ENCODE measurements around the gene SELENOM. TPM values are rescaled to one million over a fixed set of nuclear protein-coding genes. Genes with fewer than 3 reads are reported as not detected.

Gene SELENOM
- 10 to 100 TPM in 3 of 4 donors, 1 to 10 TPM in 1; 6.4 to 29.0 (median 12.2) TPM for polyA plus RNA-seq (ENCODE audit: insufficient read length in 4 of 4)

- DNase-seq (ENCODE audit: low read depth in 4 of 4, low spot score in 3 of 4): peak; percentile 85 to 91 (median 86)
These were observed at the start of gene SELENOM for GRCh38 chr22:31107178-31107893. TSS of gene SELENOM (minus strand) at chr22:31107568. CDS start at chr22:31107505, 63 bp downstream.

- DNase-seq (ENCODE audit: low read depth in 4 of 4, low spot score in 3 of 4): no peak
These were observed 48.1 kb upstream of the SELENOM start for GRCh38 chr22:31155422-31155821.

DNA sequence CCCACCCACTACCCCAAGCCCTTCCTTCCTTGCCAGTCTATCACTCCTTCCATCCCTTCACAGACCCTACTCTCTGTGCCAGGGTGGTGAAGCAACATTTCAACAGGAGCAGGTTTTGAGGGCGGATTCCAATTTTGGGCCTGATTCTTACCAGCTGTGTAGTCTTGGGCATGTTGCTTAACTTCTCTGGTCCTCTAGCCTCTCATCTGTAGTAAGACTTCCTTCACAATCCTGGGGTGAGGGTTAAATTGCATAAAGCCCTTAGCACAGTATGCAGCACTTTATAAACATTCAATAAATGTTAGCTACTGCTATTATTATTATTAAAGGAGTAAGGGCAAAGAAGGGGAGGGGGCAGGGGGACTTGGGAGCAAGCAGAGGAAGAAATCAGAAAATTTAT lies 47.6 kb upstream of the SELENOM start:
- DNase-seq (ENCODE audit: low read depth in 4 of 4, low spot score in 3 of 4): no peak

- DNase-seq (ENCODE audit: low read depth in 4 of 4, low spot score in 3 of 4): no peak
These were observed 46.0 kb upstream of the SELENOM start for GRCh38 chr22:31153357-31153756.

- no peak for DNase-seq (ENCODE audit: low read depth in 4 of 4, low spot score in 3 of 4)
These were observed 44.5 kb upstream of the SELENOM start for GRCh38 chr22:31151872-31152271.

GRCh38 chr22:31150615-31151014 lies 43.2 kb upstream of the SELENOM start:
- DNase-seq (ENCODE audit: low read depth in 4 of 4, low spot score in 3 of 4): no peak

DNA sequence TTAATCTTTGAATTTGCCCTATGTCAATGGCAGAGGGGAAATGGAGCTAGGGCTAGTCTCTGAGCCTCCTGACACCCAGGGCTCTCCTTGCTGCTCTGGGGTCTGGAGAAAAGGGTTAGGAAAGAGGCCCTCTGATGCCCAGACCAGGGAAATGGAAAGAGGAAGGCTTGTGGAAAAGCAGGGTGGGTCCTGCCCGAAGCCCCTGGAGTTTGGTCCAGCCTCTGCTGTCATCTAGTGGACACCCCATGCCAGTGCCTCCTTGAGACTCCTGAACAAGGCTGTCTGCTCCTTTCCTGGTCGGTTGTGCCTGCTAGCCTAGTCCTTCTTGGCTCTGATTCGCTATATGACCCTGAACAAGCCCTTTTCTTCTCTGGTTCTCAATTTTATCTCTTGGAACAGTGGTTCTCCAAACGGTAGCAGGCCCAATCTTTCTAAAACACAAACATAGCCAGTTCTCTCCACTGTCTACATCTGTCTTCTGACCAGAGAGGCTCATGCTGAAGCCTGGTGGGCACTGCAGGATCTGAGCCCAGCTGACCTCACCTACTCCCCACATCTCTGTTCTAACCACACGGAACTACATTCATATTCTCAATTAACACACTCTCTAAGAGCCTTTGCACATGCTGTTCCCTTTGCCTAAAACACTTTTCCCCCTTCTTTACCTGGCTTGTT lies 41.7 kb upstream of the SELENOM start:
- DNase-seq (ENCODE audit: low read depth in 4 of 4, low spot score in 3 of 4): peak in 1 of 4 donors; percentile 47

DNA sequence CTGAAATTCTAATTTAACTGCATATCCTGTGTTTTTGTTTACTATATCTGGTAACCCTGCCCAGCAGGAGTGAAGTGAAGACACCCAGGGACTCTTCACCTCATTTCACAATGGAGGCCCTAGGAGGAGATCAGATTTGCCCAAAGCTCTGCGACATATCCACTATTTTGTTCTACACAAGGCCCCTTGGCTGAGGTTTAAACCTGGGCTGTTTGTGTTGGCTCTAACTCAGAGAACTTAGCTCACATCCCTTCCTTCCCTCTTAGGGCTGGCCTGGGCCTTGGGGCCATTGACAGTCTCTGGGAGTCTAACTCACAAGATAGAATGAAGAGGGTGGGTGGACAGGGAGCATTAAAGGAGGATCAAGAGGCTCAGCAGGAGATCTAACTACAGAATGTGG lies 41.1 kb upstream of the SELENOM start:
- no peak for DNase-seq (ENCODE audit: low read depth in 4 of 4, low spot score in 3 of 4)

DNA sequence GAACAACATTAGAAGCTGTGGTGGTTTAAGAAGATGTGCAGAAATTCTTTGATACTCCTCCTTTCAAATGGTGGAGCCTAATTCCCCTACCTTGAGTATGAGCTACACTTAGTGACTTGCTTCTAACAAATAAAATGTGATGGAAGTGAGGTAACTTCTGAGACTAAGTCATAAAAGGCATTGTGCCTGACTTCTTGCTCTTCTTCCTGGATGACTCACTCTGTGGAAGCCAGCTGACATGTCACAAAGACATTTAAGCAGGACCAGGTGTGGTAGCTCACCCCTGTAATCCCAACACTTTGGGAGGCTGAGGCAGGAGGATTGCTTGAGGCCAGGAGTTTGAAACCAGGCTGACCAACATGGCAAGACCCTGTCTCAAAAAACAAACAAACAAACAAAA lies 36.9 kb upstream of the SELENOM start:
- DNase-seq (ENCODE audit: low read depth in 4 of 4, low spot score in 3 of 4): no peak

- DNase-seq (ENCODE audit: low read depth in 4 of 4, low spot score in 3 of 4): no peak
These were observed 36.2 kb upstream of the SELENOM start for GRCh38 chr22:31143537-31143936.

DNA sequence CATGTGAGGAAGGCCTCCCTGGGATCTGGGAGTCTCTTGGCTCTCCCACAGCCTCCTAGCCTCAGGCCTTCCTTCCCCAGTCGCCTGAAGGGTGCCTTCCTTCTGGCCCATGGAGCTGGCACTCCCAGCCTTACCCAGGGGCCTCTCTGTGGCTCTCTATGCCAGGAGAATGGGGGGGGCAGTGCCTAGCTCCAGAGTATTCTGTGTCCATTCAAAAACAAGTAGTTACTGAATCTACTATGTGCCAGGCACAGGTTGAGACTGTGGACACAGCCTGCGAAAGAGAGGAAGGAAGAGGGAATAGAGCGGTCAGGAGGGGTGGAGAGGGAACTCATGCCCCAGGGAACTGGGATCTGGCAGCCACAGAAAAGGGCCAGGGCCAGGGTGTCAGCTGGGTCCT lies 35.7 kb upstream of the SELENOM start:
- no peak for DNase-seq (ENCODE audit: low read depth in 4 of 4, low spot score in 3 of 4)

DNA sequence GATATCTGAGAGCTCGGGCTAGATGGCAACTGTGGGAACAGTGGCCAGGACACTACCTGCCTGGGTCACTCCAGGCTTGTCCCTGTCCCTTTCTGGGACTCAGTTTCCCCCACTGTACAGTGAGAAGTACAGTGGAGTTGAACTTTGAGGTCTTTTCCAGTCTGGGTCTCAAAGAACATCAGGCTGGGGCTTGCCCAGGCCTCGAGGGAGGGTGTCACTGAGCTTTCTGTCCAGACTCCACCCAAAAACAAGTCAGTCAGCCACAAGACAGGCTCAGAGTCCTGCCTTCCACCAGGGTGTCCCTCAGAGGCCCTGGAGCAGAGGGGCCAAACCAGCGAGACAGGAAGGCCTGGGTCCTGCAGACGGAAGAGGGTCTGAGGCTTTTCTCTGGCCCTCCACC lies 34.9 kb upstream of the SELENOM start:
- no peak for DNase-seq (ENCODE audit: low read depth in 4 of 4, low spot score in 3 of 4)

DNA sequence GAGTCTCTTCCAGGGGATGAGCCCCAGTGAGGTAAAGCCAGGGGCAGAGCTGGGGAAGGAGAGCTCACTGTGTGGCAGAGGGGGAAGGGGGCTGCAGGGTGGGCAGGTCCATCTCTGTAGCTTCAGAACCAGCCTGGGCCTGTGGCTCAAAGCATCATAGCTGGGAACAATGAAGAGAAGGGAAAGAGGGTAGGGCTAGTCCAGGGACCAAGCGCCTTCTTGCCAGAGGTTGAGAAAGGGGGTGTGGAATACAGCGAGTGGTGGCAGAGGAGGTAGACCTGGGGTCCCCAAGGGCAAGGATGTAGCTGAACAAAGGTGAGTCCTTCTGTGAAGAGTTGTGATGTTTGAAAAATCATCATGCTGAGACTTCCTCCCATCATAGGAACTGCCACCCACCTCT lies 34.2 kb upstream of the SELENOM start:
- DNase-seq (ENCODE audit: low read depth in 4 of 4, low spot score in 3 of 4): no peak

GRCh38 chr22:31140746-31141145 lies 33.4 kb upstream of the SELENOM start:
- DNase-seq (ENCODE audit: low read depth in 4 of 4, low spot score in 3 of 4): no peak

DNA sequence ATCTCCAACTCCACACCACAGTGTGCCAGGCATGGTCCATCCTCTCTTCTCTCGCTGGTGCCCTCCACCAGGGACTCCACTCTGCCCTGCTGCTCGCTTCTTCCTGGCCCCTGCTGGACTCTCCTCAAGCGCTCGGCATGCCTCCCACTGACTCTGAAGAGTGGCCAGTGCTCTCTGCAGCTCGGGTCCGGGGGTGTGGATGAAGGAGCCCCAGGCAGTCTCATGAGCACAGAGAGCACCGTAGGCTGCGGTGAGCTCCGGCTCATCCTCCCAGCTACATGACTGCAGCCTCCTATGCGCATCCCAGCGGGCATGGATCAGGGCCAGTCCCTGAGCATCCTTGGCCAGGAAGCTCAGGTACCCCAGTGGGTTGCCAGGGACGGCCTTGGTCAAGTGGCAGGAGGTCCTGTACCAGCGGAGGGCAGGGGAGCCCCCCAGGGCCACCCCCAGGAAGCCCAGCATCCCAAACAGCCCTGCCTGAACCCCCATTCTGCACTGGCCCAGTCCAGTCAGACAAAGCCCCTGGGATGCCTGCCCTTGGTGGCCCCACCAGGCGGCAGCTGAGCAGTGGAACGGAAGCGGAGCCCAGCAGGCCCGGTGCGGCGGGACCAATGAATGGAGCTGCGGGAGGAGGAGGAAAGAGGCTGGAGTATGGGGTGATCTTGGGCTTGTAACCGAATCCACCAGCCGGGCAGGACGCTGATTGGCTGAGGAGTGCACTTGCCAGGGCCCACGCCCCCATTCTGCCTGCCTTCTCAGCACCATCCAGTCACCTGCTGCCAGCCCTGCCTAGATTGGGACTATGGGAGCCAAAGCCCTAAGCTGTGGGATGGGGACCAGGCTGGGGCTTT lies 32.7 kb upstream of the SELENOM start, which contains the start of gene PLA2G3:
Gene PLA2G3 (minus strand): TSS at position 643 of the 851 bp plus-strand sequence. CDS start 154 bp downstream, at position 489.
- no peak for DNase-seq (ENCODE audit: low read depth in 4 of 4, low spot score in 3 of 4)

DNA sequence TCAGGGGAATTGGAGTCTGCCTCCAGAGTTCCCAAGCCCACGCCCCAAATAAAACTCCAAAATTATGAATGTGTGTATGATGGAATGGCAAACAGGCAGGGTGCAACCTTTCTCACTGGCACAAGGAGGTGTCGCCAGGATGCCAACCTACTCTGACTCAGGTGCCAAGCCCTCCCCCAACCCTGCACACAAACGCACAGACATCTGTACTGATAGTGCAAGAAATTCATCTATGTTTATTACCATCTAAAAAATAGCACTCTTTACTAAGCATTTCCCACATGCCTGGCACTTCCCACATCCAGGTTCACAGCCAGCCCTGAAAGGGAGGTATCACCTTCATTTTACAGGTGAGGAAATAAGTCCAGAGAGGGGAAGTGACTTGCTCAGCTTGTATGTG lies 31.7 kb upstream of the SELENOM start:
- no peak for DNase-seq (ENCODE audit: low read depth in 4 of 4, low spot score in 3 of 4)

- no peak for DNase-seq (ENCODE audit: low read depth in 4 of 4, low spot score in 3 of 4)
These were observed 30.8 kb upstream of the SELENOM start for GRCh38 chr22:31138126-31138525.

GRCh38 chr22:31137721-31138120 lies 30.4 kb upstream of the SELENOM start:
- no peak for DNase-seq (ENCODE audit: low read depth in 4 of 4, low spot score in 3 of 4)

DNA sequence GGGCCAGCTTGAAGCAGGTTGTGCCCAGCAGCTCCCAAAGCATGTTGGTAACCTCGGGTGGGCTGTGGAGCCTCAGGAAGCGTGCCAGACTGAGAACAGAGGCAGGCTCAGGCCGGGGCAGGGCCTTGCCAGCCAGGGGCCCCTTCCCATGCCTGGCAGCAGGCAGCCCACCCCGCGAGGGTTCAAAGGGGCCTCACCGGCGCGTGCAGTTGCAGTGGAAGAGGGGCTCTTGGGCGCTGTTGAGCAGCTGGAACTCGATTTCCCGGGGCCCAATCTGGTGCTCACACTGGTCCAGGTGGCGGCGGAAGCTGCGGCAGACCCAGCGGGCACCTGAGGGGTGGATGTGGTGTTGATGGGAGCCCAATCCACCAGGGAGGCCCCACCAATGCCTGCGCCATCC lies 29.3 kb upstream of the SELENOM start:
- DNase-seq (ENCODE audit: low read depth in 4 of 4, low spot score in 3 of 4): no peak

GRCh38 chr22:31136155-31136554 lies 28.8 kb upstream of the SELENOM start:
- no peak for DNase-seq (ENCODE audit: low read depth in 4 of 4, low spot score in 3 of 4)

DNA sequence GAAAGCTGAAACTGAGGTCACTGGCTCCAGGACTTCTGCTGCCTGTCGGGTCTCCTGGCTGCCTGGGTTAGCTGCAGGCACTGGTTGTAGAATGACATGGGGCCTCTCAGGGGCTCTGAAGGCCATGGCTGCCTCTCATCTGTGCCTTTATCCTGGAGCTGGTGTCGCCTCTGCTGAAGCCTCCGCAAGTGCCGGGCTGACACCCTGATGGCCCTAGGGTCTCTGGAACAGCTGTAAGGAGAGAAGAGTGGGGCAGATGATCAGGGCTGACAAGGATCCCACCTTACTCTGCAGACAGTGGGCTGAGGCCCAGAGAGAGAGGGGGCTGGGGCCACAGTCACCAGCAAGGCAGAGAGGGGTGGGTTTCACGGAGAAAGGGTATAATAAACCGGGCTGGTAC lies 28.3 kb upstream of the SELENOM start:
- DNase-seq (ENCODE audit: low read depth in 4 of 4, low spot score in 3 of 4): no peak
